ENCODE measurements around the gene CFAP20.

DNA sequence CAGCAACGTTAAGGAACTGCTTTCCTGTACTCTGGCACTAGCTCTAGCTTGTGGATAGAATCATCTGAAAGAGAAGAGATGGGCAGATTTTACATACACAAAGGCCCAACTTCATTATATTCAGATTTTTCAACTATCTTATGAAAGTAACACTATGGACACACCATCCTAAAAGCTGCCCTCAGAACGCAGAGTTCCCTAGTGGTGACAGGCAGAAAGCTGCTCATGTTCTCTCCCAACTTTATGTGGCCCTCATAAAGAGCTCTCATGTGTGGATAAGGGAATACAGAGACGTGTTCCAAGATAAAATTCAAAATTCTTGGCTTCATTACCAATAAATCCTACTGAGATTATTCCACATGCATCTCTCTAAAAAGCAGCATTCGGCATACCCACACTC, 1.5 kb downstream of the CFAP20 start:
- TF ChIP-seq, protein P1, sequence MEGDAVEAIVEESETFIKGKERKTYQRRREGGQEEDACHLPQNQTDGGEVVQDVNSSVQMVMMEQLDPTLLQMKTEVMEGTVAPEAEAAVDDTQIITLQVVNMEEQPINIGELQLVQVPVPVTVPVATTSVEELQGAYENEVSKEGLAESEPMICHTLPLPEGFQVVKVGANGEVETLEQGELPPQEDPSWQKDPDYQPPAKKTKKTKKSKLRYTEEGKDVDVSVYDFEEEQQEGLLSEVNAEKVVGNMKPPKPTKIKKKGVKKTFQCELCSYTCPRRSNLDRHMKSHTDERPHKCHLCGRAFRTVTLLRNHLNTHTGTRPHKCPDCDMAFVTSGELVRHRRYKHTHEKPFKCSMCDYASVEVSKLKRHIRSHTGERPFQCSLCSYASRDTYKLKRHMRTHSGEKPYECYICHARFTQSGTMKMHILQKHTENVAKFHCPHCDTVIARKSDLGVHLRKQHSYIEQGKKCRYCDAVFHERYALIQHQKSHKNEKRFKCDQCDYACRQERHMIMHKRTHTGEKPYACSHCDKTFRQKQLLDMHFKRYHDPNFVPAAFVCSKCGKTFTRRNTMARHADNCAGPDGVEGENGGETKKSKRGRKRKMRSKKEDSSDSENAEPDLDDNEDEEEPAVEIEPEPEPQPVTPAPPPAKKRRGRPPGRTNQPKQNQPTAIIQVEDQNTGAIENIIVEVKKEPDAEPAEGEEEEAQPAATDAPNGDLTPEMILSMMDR (IDR thresholded peaks at IDR 0.05) = no peak
- no peak for TF ChIP-seq POLR2A (IDR thresholded peaks at IDR 0.05)
